GM19351 (cell line): ENCODE results near the gene ARHGAP42.
A peak's percentile ranks its signal among the peaks of the same experiment; 100 is the strongest.

Source experiments
- ATAC-seq: cut with Tn5 transposase; IDR thresholded peaks from one replicate; pipeline ENCODE4 v1.9.1; 2021; ENCODE audit warnings: mild to moderate bottlenecking, moderate library complexity; ENCODE audit not compliant: unreplicated experiment

The ARHGAP42 gene

GRCh38 chr11:100948936-100949335 is 261.8 kb downstream of the ARHGAP42 start:
- no peak for ATAC-seq

DNA sequence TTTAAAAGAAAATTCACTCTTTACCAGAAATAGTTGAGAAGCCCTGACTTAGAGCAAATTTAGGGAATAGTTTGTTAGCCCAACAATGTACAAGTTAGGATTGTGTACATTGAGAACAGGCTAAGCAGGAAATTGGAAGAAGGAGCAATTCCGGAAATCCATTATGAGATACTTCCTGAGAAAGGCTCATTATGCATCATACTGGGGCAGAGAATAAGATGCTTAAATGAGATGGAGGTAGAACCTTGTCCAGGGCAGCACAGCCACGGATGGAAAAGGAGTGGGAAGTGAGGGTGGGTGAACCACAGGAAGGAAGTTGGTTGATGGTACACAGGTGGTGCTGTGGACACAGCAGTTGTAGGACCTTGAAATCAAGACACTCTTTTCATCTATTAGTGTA is 262.4 kb downstream of the ARHGAP42 start:
- ATAC-seq = no peak

- no peak for ATAC-seq
Measured at GRCh38 chr11:100955318-100955717, 268.2 kb downstream of the ARHGAP42 start.

GRCh38 chr11:100956351-100956750 is 269.3 kb downstream of the ARHGAP42 start:
- ATAC-seq = no peak

DNA sequence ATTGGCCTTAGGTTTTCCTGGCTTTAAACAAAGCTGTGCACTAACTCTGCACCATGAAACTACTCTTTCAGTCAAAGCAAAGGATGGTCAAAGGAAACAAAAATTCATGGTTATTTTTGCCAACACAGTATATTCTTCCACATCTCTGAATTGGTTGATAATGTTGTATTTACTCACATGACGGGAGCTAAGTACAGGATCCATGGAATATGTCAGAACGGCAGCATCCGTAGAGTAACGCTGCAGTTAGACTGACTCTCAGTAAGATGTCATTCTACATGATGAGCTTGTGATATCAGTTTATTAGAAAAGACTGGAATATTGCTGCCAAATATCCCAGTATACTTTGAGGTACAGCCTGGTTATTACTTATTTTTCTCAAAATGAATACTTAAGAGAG is 270.4 kb downstream of the ARHGAP42 start:
- ATAC-seq = no peak

DNA sequence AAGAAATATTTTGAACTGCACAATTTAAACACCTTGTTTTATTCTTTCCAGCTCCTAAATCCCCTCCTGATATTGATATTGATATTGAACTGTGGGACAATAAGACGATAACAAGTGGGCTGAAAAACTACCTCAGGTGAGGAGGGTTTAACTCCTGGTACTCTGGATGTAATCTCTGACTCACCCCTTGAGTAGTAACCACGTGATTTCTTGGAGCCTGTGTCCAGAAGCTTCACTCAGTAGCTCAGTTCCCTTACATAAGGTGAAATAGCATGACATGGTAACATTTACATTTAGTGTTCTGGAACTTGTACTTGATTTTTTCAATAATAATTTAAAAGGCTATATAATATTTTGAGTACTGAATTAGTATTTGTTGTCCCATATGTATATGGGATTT is 274.5 kb downstream of the ARHGAP42 start:
- no peak for ATAC-seq

DNA sequence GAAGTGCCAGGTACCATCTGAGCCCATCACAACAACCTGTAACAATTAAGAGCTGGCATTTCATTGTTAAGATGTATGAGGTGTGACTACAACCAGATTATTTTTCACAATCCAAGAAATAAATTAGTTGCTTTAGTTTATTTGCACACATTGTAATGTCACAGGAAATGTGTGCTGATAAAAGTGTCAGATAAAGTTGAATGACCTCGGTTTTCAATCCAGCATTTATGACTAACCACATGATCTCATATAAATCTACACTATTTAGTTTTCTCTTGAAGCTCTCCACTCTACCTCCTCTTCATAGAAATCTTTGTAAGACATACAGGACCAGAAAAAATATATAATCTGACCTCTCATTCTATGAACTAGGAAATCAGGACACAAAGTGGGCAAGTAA is 276.3 kb downstream of the ARHGAP42 start:
- no peak for ATAC-seq

DNA sequence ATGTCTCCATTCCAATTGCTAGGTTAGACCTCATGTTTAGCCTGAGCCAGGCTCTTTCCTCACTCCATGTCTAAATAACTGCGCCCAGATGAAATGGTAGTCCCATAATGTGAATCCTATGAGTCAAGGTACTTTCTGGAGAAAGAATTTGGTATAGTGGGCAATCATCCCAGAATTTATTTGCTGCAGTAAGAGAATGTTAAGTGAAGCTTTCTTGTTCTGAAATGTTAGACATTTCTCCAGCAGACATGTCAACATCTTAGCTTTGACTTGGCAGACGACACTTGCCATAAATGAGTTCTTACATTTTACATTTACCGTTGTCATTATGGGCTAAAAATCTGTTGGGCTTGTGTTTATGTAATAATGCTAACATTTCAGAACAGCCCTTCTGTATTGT is 277.3 kb downstream of the ARHGAP42 start:
- no peak for ATAC-seq

GRCh38 chr11:100965346-100965745 is 278.3 kb downstream of the ARHGAP42 start:
- no peak for ATAC-seq

GRCh38 chr11:100966366-100966765 is 279.3 kb downstream of the ARHGAP42 start:
- no peak for ATAC-seq

GRCh38 chr11:100969008-100969407 is 281.9 kb downstream of the ARHGAP42 start:
- no peak for ATAC-seq

DNA sequence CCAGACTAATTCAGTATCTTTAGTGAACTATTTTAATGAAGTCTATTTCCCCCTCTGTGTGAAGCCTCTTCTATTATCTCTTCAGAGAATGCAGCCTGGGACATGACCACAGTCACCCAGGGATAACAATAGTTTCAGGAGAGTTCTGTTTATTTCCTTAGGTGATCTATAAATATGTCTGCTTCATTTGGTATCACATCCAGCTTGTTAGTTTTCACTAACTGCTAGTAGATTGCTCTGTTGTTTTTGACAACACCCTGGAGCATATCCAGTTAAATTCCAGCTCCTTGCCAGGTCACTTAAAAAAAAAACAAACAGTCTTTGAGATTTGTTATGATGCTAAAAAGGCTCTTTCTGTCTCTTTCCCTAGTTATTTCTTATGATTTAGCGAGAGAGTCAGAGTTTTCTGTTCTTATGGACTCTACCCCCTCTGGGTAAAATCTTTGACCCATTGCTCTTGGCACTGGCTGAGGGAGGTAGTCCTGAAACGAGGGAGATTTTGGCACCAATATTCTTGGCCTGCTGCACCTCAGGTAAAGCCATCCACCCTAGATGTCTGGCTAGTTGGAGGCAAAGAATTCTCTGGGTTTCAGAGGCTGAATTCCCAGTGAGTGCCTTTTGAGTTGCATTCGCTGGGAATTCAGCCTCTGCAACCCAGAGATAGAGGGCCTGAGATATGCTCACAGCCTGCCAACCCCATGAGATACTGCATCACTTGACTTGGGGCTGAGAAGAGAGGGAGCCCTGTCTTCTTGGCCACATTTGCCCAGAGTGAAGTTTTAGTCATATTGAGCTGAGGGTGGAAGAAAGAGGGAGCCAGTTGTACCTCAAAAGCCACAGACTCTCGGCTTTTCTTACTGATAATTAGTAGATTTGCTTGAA is 283.4 kb downstream of the ARHGAP42 start:
- no peak for ATAC-seq

GRCh38 chr11:100972046-100972445 is 285.0 kb downstream of the ARHGAP42 start:
- no peak for ATAC-seq

DNA sequence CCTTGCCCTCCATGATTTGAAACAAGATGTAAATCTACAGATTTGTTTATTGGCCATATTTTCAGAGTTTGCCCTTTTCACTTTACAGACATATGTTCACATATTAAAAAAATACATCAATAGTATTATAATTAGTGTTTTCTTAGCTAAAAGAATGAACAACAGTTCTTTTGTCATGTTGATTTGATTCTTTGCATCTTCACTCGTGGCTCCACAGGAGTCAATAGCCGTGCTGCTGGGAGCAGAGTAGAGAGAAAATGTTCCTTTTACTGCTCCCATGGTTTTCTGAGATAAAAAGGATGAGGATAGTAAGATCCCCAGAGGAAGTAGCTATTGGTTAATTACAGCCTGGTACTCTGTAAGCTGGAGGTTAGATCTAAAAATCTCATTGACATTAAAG is 291.4 kb downstream of the ARHGAP42 start:
- ATAC-seq = no peak

- no peak for ATAC-seq
Measured at GRCh38 chr11:100978939-100979338, 291.9 kb downstream of the ARHGAP42 start.

GRCh38 chr11:100980156-100980555 is 293.1 kb downstream of the ARHGAP42 start:
- no peak for ATAC-seq

GRCh38 chr11:100981196-100981824 is 294.2 kb downstream of the ARHGAP42 start:
- no peak for ATAC-seq

GRCh38 chr11:100984668-100985067 is 297.6 kb downstream of the ARHGAP42 start:
- peak; percentile 80 for ATAC-seq

DNA sequence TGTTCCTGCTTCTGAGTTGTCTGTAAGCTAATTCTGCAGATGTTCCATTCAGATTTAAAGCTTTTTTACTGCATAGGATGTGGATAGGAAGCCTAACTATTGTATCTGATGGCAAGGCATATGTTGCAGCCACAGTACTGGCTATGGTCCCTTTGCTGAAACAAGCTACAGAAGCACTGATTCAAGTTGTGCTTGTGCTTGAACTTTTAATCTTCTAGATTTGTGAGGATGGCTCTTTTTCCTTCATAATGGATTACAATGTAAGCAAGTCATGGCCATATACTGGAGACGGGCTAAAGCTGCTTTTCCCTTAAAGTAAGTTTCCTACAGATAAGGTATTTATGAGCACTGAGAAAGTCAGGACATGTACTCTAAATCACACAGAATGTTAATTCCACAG is 303.8 kb downstream of the ARHGAP42 start:
- ATAC-seq = no peak

GRCh38 chr11:100991541-100991940 is 304.5 kb downstream of the ARHGAP42 start:
- no peak for ATAC-seq

DNA sequence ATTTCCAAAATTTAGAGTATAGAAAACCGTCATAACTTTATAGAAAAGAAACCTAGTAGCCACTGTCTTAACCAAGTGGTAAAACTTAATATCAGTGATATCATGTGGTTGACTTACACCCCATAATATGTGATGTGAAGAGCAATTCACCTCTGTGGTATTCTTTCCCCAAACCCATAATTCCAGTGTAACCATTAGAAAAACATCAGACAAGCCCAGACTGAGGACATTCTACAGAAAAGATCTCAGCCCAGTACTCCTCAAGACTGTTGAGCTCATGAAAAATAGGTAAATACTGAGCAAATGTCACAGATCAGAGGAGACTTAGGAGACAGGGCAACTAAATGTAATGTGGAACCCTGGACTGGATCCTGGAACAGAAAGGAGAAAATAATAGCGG is 307.9 kb downstream of the ARHGAP42 start:
- no peak for ATAC-seq

DNA sequence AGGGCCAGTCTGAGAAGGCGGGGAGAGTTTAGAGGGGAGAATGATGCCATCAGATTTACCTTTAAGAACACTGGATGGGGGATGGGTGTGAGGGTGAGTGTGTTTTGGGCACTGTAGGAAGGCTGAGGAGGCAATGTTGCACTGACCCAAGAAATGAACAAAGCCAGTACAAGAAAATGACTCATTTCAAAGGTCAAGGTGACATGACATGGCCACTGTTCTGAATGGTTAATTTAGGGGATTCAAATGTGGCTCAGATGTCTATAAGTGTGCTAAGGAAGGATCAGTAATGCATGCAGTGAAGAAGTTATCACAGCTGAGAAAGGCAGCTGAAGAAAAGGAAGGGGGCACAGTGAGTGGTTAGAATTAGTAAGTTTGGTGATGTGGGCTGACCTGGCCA is 312.7 kb downstream of the ARHGAP42 start:
- no peak for ATAC-seq
